ENCODE measurements around the gene PAN2.
"Not testable (repeated sequence)": the region's sequence is repeated elsewhere in the genome, so short reads cannot be mapped to it uniquely, and the experiment has no call there.

The PAN2 gene

GRCh38 chr12:56286044-56286830 lies 47.6 kb downstream of the PAN2 start:
- in situ Hi-C loops (cut with MboI; ENCODE audit: low sequenced_read_pairs, unreplicated experiment), result no loop called here
- DNase-seq (ENCODE audit: low spot score), result no peak
- no peak for TF ChIP-seq CTCF (IDR thresholded peaks at IDR 0.05; ENCODE audit: borderline replicate concordance, control extremely low read depth, extremely low read depth, insufficient read depth, missing control alignments)

- in situ Hi-C loops (cut with MboI; ENCODE audit: low sequenced_read_pairs, unreplicated experiment); DNase-seq (ENCODE audit: low spot score): not testable (repeated sequence)
Observed at GRCh38 chr12:56284263-56284662, 49.5 kb downstream of the PAN2 start.

- TF ChIP-seq CTCF (IDR thresholded peaks at IDR 0.05; ENCODE audit: borderline replicate concordance, control extremely low read depth, extremely low read depth, insufficient read depth, missing control alignments), result no peak
- in situ Hi-C loops (cut with MboI; ENCODE audit: low sequenced_read_pairs, unreplicated experiment), result no loop called here
Observed at GRCh38 chr12:56282579-56282978, 51.2 kb downstream of the PAN2 start.

GRCh38 chr12:56282030-56282429 lies 51.8 kb downstream of the PAN2 start:
- TF ChIP-seq CTCF (IDR thresholded peaks at IDR 0.05; ENCODE audit: borderline replicate concordance, control extremely low read depth, extremely low read depth, insufficient read depth, missing control alignments), result no peak
- in situ Hi-C loops (cut with MboI; ENCODE audit: low sequenced_read_pairs, unreplicated experiment), result no loop called here
- no peak for DNase-seq (ENCODE audit: low spot score)

More at GRCh38 chr12:56282579-56282978, 51.2 kb downstream of the PAN2 start:
- no peak for DNase-seq (ENCODE audit: low spot score)

- no peak for TF ChIP-seq CTCF (IDR thresholded peaks at IDR 0.05; ENCODE audit: borderline replicate concordance, control extremely low read depth, extremely low read depth, insufficient read depth, missing control alignments)
- in situ Hi-C loops (cut with MboI; ENCODE audit: low sequenced_read_pairs, unreplicated experiment), result no loop called here
- DNase-seq (ENCODE audit: low spot score), result no peak
Observed at GRCh38 chr12:56280849-56281248, 53.0 kb downstream of the PAN2 start.

GRCh38 chr12:56278905-56279304 lies 54.9 kb downstream of the PAN2 start:
- DNase-seq (ENCODE audit: low spot score), result no peak
- TF ChIP-seq CTCF (IDR thresholded peaks at IDR 0.05; ENCODE audit: borderline replicate concordance, control extremely low read depth, extremely low read depth, insufficient read depth, missing control alignments), result no peak
- in situ Hi-C loops (cut with MboI; ENCODE audit: low sequenced_read_pairs, unreplicated experiment), result no loop called here

GRCh38 chr12:56274299-56274698 lies 59.5 kb downstream of the PAN2 start:
- no peak for DNase-seq (ENCODE audit: low spot score)
- in situ Hi-C loops (cut with MboI; ENCODE audit: low sequenced_read_pairs, unreplicated experiment), result no loop called here
- no peak for TF ChIP-seq CTCF (IDR thresholded peaks at IDR 0.05; ENCODE audit: borderline replicate concordance, control extremely low read depth, extremely low read depth, insufficient read depth, missing control alignments)

- DNase-seq (ENCODE audit: low spot score); in situ Hi-C loops (cut with MboI; ENCODE audit: low sequenced_read_pairs, unreplicated experiment): not testable (repeated sequence)
Observed at GRCh38 chr12:56272468-56272867, 61.3 kb downstream of the PAN2 start.

Measured in GM13976 (cell line).